ENCODE measurements around the gene CARS2.

DNA sequence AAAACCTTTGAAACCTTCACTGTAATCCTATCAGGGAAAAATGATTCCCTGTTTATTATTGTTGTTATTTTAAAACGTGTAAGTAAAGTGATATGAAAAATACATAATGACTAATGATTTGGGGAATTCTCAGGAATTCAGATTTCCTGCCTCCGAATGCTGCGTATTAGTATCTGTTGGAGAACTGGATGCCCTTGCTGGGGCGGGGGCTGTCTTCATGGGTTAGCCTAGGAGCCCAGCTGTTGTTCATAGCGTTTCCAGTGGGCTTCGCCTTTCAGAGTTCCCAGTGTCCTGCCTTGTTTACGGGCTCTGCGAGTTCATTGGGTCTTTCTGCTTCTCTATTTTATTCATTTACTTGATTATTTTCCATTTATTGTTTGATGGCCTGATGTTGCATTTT lies 72.1 kb downstream of the CARS2 start:
- no peak for TF ChIP-seq EZH2 (IDR thresholded peaks at IDR 0.05; ENCODE audit: borderline replicate concordance, low read length)
- TF ChIP-seq, protein P1, sequence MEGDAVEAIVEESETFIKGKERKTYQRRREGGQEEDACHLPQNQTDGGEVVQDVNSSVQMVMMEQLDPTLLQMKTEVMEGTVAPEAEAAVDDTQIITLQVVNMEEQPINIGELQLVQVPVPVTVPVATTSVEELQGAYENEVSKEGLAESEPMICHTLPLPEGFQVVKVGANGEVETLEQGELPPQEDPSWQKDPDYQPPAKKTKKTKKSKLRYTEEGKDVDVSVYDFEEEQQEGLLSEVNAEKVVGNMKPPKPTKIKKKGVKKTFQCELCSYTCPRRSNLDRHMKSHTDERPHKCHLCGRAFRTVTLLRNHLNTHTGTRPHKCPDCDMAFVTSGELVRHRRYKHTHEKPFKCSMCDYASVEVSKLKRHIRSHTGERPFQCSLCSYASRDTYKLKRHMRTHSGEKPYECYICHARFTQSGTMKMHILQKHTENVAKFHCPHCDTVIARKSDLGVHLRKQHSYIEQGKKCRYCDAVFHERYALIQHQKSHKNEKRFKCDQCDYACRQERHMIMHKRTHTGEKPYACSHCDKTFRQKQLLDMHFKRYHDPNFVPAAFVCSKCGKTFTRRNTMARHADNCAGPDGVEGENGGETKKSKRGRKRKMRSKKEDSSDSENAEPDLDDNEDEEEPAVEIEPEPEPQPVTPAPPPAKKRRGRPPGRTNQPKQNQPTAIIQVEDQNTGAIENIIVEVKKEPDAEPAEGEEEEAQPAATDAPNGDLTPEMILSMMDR (conservative IDR thresholded peaks at IDR 0.05 in 1 of 2, IDR thresholded peaks at IDR 0.05 in 1 of 2; ENCODE audit: extremely low read depth in 1 of 2, insufficient read depth in 1 of 2, low read depth in 1 of 2, low read length in 2 of 2), result no peak
